GM13977 (cell line): ENCODE measurements around the gene CEP128.
A peak's percentile ranks its signal among the peaks of the same experiment; 100 is the strongest.

Source experiments
- DNase-seq: peaks from one replicate; pipeline ENCODE4 v3.0.0; 2012; ENCODE audit warnings: low spot score
- in situ Hi-C: fragments of 300-500 bp; cut with MboI; formaldehyde crosslinking; loops from one replicate; pipeline ENCODE4 v1.12.0; 2022; ENCODE audit warnings: low sequenced_read_pairs, low pct_unique_long_range_greater_than_20kb, mixed read lengths, inconsistent platforms; ENCODE audit not compliant: unreplicated experiment
- TF ChIP-seq, protein P1 (sequence below): IDR thresholded peaks from 2 replicates; pipeline ENCODE4 v1.5.1; 2012; ENCODE audit warnings: mild to moderate bottlenecking, control low read depth; ENCODE audit not compliant: insufficient read depth; ENCODE audit errors: extremely low read depth, missing control alignments

The CEP128 gene

DNA sequence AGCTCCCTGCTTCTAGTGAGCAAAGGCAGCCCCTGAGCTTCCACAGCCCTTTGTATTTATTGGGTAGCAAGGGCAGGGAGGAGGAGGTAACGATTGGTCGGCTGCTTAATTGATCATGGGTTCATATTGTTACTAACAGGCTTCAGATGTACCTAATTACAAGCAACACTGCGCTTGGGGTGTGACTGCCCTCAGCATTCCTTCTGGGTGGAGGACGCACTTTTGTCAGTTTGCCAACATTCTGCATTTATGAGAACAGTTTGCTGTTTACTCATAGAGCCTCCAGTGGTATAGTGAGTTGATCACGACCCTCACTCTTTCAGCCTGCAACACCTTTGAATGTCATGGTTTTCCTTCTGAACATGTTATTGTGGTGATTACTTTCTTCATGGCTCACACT lies 23.5 kb upstream of the CEP128 start:
- in situ Hi-C loops = loop anchor here (25.0 kb wide), 1 partner anchor 497 kb away; no protein-coding TSS in a partner anchor
- no peak for DNase-seq
- TF ChIP-seq, protein P1, sequence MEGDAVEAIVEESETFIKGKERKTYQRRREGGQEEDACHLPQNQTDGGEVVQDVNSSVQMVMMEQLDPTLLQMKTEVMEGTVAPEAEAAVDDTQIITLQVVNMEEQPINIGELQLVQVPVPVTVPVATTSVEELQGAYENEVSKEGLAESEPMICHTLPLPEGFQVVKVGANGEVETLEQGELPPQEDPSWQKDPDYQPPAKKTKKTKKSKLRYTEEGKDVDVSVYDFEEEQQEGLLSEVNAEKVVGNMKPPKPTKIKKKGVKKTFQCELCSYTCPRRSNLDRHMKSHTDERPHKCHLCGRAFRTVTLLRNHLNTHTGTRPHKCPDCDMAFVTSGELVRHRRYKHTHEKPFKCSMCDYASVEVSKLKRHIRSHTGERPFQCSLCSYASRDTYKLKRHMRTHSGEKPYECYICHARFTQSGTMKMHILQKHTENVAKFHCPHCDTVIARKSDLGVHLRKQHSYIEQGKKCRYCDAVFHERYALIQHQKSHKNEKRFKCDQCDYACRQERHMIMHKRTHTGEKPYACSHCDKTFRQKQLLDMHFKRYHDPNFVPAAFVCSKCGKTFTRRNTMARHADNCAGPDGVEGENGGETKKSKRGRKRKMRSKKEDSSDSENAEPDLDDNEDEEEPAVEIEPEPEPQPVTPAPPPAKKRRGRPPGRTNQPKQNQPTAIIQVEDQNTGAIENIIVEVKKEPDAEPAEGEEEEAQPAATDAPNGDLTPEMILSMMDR = no peak

DNA sequence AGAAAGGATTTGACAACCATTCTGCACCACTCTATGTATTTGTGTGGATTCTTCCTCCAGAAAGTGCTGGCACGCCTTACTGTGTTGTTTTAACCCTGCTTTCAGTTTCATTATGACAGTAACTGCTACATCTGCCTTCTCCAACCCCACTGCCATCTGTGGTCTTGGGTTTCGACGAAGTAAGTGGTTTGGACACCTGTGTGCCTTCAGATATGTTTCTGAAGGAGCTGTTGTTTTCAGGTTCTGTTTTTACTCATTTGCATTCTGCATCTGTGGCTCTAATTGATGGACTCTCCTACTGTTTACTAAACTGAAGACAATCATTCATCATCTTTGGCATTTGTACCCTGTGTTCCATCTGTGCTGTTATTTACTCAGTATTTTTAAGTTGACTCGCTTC lies 18.0 kb upstream of the CEP128 start:
- TF ChIP-seq, protein P1 = no peak
- DNase-seq = peak; percentile 65
- in situ Hi-C loops = loop anchor here (25.0 kb wide), 1 partner anchor 503 kb away; no protein-coding TSS in a partner anchor

DNA sequence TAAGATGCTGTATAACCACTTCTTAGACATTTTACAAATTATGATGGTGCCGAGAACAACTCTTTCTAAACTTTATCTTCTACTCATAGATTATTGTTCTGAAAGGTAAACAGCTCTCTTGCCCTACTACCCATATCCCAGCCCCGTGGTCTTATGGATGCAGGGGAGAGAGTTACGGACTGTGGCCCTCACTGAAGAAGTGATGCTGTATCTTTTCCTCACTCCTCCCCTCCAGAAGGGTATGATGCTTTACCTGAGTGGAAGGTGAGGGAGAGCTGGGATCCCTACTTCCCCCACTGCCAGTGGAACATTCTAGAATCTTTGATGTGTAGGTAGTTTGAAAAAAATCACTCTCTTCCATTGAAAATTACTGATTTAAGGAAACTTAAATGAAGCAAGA lies 17.4 kb upstream of the CEP128 start:
- no peak for DNase-seq
- in situ Hi-C loops = loop anchor here (25.0 kb wide), 1 partner anchor 503 kb away; no protein-coding TSS in a partner anchor
- TF ChIP-seq, protein P1 = no peak

DNA sequence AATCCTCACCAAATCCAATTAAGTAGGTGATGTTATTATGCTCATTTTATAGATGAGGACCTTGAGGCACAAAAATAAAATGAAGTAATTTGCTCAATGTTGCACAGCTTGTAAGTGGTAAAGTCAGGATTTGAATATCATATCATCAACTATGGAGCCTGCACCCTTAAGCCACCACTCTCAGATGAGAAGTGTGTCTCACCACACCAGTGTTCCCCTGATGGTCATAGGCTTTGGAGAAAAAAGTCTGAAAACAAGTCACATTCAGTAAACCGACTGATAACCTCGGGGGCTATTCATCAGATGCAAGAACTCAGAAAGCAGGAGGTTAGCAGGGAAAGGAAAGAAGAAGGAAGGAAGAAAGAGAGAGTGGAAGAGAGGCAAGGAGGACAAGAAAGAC lies 16.7 kb upstream of the CEP128 start:
- DNase-seq = no peak
- in situ Hi-C loops = loop anchor here (25.0 kb wide), 1 partner anchor 504 kb away; no protein-coding TSS in a partner anchor
- TF ChIP-seq, protein P1 = no peak

DNA sequence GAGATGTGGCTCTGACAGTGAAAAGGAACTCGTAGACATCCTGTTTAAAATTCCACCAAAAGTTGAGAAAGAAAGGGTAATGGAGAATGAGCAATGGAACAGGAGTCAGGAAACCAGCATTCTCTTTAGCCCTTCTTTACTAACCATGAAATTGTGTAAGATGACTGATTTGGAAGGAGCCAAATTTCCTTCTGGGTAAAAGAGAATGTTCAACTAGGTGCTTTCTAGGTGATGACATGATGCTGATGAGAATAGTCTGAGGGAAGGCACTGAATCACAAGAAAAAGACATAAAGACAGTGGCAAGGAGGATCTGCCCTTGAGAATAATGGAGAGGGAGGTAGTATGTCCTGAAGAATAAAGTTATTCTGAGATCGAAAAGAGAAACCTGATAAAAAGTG lies 16.1 kb upstream of the CEP128 start:
- in situ Hi-C loops = loop anchor here (25.0 kb wide), 1 partner anchor 505 kb away; no protein-coding TSS in a partner anchor
- TF ChIP-seq, protein P1 = no peak
- DNase-seq = no peak

DNA sequence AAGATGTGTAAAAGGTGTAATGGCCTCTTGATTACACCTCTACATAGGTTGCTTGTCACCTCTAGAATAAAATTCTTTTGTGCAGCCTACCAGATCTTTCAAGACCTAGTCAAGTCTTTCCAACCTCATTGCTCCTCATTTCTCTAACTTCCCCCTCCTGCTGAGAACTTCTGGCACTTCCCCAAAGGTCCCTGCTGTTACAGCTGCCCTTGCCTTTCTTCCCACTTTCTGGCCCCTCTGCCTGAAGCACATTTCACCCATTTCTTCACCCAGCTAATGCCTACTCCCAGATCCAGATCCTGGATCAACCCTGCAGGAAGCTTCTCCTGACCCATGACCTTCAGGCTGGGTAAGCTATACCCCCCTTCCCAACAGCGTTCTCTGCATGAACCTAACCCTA lies 15.4 kb upstream of the CEP128 start:
- in situ Hi-C loops = loop anchor here (25.0 kb wide), 1 partner anchor 505 kb away; no protein-coding TSS in a partner anchor
- no peak for DNase-seq
- TF ChIP-seq, protein P1 = no peak

DNA sequence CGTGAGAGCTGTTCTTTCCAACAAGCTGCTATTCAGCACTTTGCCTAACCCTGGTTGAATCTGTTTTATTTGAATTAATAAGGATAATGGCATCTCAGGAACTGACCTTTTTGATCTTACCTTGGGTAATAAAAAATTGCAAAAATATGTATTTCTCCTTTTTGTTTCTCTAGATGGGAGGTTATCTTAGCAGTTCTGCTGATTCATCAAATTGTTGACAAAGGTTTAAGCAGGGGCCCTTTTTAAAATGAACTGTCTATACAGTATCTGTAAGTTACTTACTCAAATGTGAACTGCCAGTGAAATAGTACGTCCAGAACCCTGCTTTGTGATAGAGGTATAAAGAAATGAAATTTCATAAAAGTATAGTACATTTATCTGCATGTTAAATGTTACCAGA lies 14.6 kb upstream of the CEP128 start:
- in situ Hi-C loops = loop anchor here (25.0 kb wide), 1 partner anchor 506 kb away; no protein-coding TSS in a partner anchor
- TF ChIP-seq, protein P1 = no peak
- no peak for DNase-seq
